Heart left ventricle (tissue), 13 donors: ENCODE data around the gene IPO13.

Experiments used
- CTCF ChIP-seq, 12 donors: fragments of 200-600 bp; sonication (generic) in 4 of 12; IDR thresholded peaks; one replicate each; pipeline versions ENCODE4 v1.5.0 to v1.8.0; 2018 to 2022; ENCODE audit warnings: antibody characterized with exemption in 12 of 12, mild to moderate bottlenecking in 5 of 12
- POLR2A ChIP-seq, 2 donors: fragments of 450-650 bp; IDR thresholded peaks; one replicate each; pipeline ENCODE4 v1.6.1; 2017; ENCODE audit warnings: antibody characterized with exemption in 2 of 2, mild to moderate bottlenecking in 2 of 2, moderate library complexity in 2 of 2
- donor health status: ischemic (EF 13 %, LVEDD 7.1; RV severe dilation, severe dysfunction).
- donor health status: DM: no; HTN: yes; CAD: no.
- donor health status: DM: no; HTN: no; CAD: no.
- donor health status: ischemic (EF 25% LVEDD 6.9; RV normal size, moderate dysfunction).
- donor health status: ischemic (EF 25% LVEDD 5.7; RV mildly dilated, moderate dysfunction).
- donor health status: ischemic (EF 35%, LVEDD 5.7; RV mildly dilated, moderate dysfunction).
- donor health status: nonischemic (EF 11% LVEDD 7.7; RV severe dilation, severe dysfunction).
- donor health status: DM: yes; HTN: yes; CAD: no.
- donor health status: PGD.
- donor health status: ischemic (EF 29% LVEDD 5.4; RV normal size, mild dysfunction).
- donor health status: nonischemic (EF 23%, LVEDD 6.1; RV moderate dilation, normal function).

GRCh38 chr1:44012404-44012803 is 65.7 kb downstream of the IPO13 start:
- no peak for TF ChIP-seq CTCF (IDR thresholded peaks at IDR 0.05)
- no peak for TF ChIP-seq POLR2A (IDR thresholded peaks at IDR 0.05)
